Endothelial cell of umbilical vein (primary cell): Measurements from ENCODE around the gene IRF2. TPM values are rescaled to one million over a fixed set of nuclear protein-coding genes. Genes with fewer than 3 reads are reported as not detected.

ENCODE experiments used
- BruUV-seq: library from RNA; stranded (reverse); fragments of 400-500 nt; replicated peaks from 2 replicates; lab custom pipeline; 2021; lab: Mats Ljungman, UMichigan
- CTCF ChIA-PET: fragments of 300-600, 350-600 bp; sonication (Branson Sonifier 250); formaldehyde crosslinking; loops from one replicate; lab custom pipeline; 2021; ENCODE audit warnings: antibody characterized with exemption, inconsistent platforms; lab: Charles Lee
- POLR2A ChIA-PET: fragments of 300-600, 350-600 bp; sonication (Branson Sonifier 250); formaldehyde crosslinking; loops from one replicate; lab custom pipeline; 2021; ENCODE audit warnings: antibody characterized with exemption, inconsistent platforms; lab: Charles Lee
- DNase-seq: peaks from one replicate; pipeline ENCODE4 v3.0.0-alpha.2; 2011; ENCODE audit warnings: low read depth, low spot score
- FAIRE-seq: peaks from 2 replicates; lab custom pipeline; 2011; peaks lifted over from hg19 to GRCh38; lab: Jason Lieb, UNC
- H2AFZ ChIP-seq: 2 replicates; pipeline ENCODE4 v1.6.0; 2012; ENCODE audit warnings: low read depth, low read length, control low read depth, inconsistent platforms
- H3K27ac ChIP-seq: 2 replicates; pipeline ENCODE4 v1.5.1; 2011; ENCODE audit warnings: low read depth, mild to moderate bottlenecking, control low read depth, low read length, moderate library complexity; ENCODE audit not compliant: insufficient read depth
- H3K27me3 ChIP-seq, 2 experiments: 2 replicates each; pipeline versions ENCODE4 v1.6.0 to v1.6.1; 2011; ENCODE audit warnings: low read length in 2 of 2, mixed read lengths in 1 of 2; ENCODE audit not compliant: control insufficient read depth in 2 of 2, insufficient read depth in 2 of 2
- H3K36me3 ChIP-seq, 2 experiments: 2 replicates in 1 of 2; 3 replicates in 1 of 2; pipeline ENCODE4 v1.5.1; 2011; ENCODE audit warnings: low read length in 2 of 2, mild to moderate bottlenecking in 1 of 2, moderate library complexity in 1 of 2; ENCODE audit not compliant: control insufficient read depth in 2 of 2, insufficient read depth in 2 of 2; ENCODE audit errors: extremely low read depth in 1 of 2
- H3K4me1 ChIP-seq: 3 replicates; pipeline ENCODE4 v1.5.1; 2011; ENCODE audit warnings: mild to moderate bottlenecking, low read length; ENCODE audit not compliant: control insufficient read depth, insufficient read depth; ENCODE audit errors: extremely low read depth
- H3K4me2 ChIP-seq: 2 replicates; pipeline ENCODE4 v1.6.1; 2011; ENCODE audit warnings: low read length, control low read depth, mixed read lengths; ENCODE audit not compliant: insufficient read depth
- H3K4me3 ChIP-seq, 3 experiments: fragments of 200-600 bp in 1 of 3; sonication (generic), shearing (Covaris generic) in 1 of 3; replicated peaks in 1 of 3; 2 replicates each; pipeline ENCODE4 v1.5.1; 2011 to 2016; ENCODE audit warnings: control low read depth in 3 of 3, low read length in 3 of 3, mild to moderate bottlenecking in 2 of 3, inconsistent platforms in 1 of 3, low read depth in 1 of 3, moderate library complexity in 1 of 3; ENCODE audit not compliant: insufficient read depth in 1 of 3
- H3K79me2 ChIP-seq: 2 replicates; pipeline ENCODE4 v1.6.0; 2012; ENCODE audit warnings: low read length, inconsistent platforms; ENCODE audit not compliant: control insufficient read depth, insufficient read depth
- H3K9ac ChIP-seq: replicated peaks from 2 replicates; pipeline ENCODE3; 2011; ENCODE audit warnings: low read length, control low read depth; ENCODE audit not compliant: insufficient read depth; ENCODE audit errors: extremely low read depth
- H3K9me1 ChIP-seq: replicated peaks from 3 replicates; pipeline ENCODE4 v1.6.0; 2011; ENCODE audit warnings: mild to moderate bottlenecking, low read length; ENCODE audit not compliant: control insufficient read depth, insufficient read depth; ENCODE audit errors: extremely low read depth
- H3K9me3 ChIP-seq: replicated peaks from 2 replicates; pipeline ENCODE4 v1.5.1; 2012; ENCODE audit warnings: low read length, inconsistent platforms; ENCODE audit not compliant: control insufficient read depth, insufficient read depth
- H4K20me1 ChIP-seq: replicated peaks from 2 replicates; pipeline ENCODE3; 2011; ENCODE audit warnings: mild to moderate bottlenecking, low read length; ENCODE audit not compliant: control insufficient read depth, insufficient read depth; ENCODE audit errors: extremely low read depth
- CTCF ChIP-seq, 2 donors: IDR thresholded peaks; 1 replicate in 1 of 2; 2 replicates in 1 of 2; pipeline ENCODE4 v1.5.1; 2011; ENCODE audit warnings: low read length in 2 of 2, mild to moderate bottlenecking in 2 of 2, moderate library complexity in 2 of 2, control low read depth in 1 of 2, inconsistent platforms in 1 of 2, low read depth in 1 of 2; ENCODE audit not compliant: insufficient read depth in 1 of 2; ENCODE audit errors: extremely low read depth in 1 of 2
- EZH2 ChIP-seq: IDR thresholded peaks from 2 replicates; pipeline ENCODE4 v1.6.1; 2012; ENCODE audit warnings: borderline replicate concordance, low read depth, mild to moderate bottlenecking, moderate library complexity, low read length, inconsistent platforms; ENCODE audit not compliant: severe bottlenecking
- FOS ChIP-seq: IDR thresholded peaks from 2 replicates; pipeline ENCODE4 v1.6.1; 2011; ENCODE audit warnings: mild to moderate bottlenecking, low read length, moderate library complexity, borderline replicate concordance; ENCODE audit not compliant: insufficient read depth
- GATA2 ChIP-seq: IDR thresholded peaks from 2 replicates; pipeline ENCODE4 v1.7.0; 2011; ENCODE audit warnings: low read depth, mild to moderate bottlenecking, moderate library complexity, mixed read lengths, low read length; ENCODE audit not compliant: insufficient read length, insufficient read depth
- JUN ChIP-seq: IDR thresholded peaks from 2 replicates; pipeline ENCODE4 v1.6.1; 2011; ENCODE audit warnings: borderline replicate concordance, low read depth; ENCODE audit not compliant: insufficient read length, insufficient read depth
- MAX ChIP-seq: IDR thresholded peaks from 2 replicates; pipeline ENCODE4 v1.6.1; 2011; ENCODE audit not compliant: insufficient read depth, insufficient read length
- MYC ChIP-seq: IDR thresholded peaks from one replicate; pipeline ENCODE4 v1.6.1; 2011; ENCODE audit warnings: mild to moderate bottlenecking, low read depth, low read length
- POLR2A ChIP-seq: IDR thresholded peaks from 2 replicates; pipeline ENCODE4 v1.6.1; 2012; ENCODE audit warnings: low read depth, mild to moderate bottlenecking, control low read depth, low read length
- POLR2AphosphoS5 ChIP-seq: IDR thresholded peaks from 2 replicates; pipeline ENCODE4 v1.6.1; 2012; ENCODE audit warnings: low read depth, mild to moderate bottlenecking, control low read depth, low read length, moderate library complexity; ENCODE audit not compliant: insufficient read depth
- dilution Hi-C: fragments of 300-500 bp; cut with MboI; formaldehyde crosslinking; loops from one replicate; pipeline ENCODE4 v1.15.0; 2019; ENCODE audit warnings: low sequenced_read_pairs; ENCODE audit not compliant: extremely low pct_ligation_motif_present
- intact Hi-C: fragments of 100-400 bp; cut with micrococcal nuclease; formaldehyde crosslinking; loops from one replicate; pipeline ENCODE4 v1.10.0; 2022
- polyA plus RNA-seq, 4 experiments: library from polyadenylated mRNA; depleted of rRNA in 3 of 4; stranded (reverse) in 3 of 4; unstranded in 1 of 4; fragments of >200 nt; gene quantifications; 2 replicates each; pipeline versions ENCODE4 v1.2.1 to v1.2.3, GENCODE V29; 2011 to 2012; ENCODE audit warnings: missing spikeins in 1 of 4
- total RNA-seq: library from RNA; stranded (reverse); gene quantifications from 2 replicates; pipeline ENCODE4 v1.2.3, GENCODE V29; 2021

The IRF2 gene
- total and polyA plus RNA-seq, 2 donors (not counting 3 experiments of a cell fraction or from before 2014, with no cell fraction given), result 26.9 to 27.6 TPM

- H3K27me3 ChIP-seq, result no peaks in the 10 kb centered on the region
- H3K9me3 ChIP-seq, result no peaks in the 10 kb centered on the region
- FAIRE-seq, result no peak
- no peak for TF ChIP-seq MAX
- TF ChIP-seq POLR2AphosphoS5, result no peak
- TF ChIP-seq GATA2, result no peak
- TF ChIP-seq CTCF (IDR thresholded peaks at IDR 0.05; ENCODE audit: extremely low read depth in 1 of 2, insufficient read depth in 1 of 2, low read depth in 1 of 2, low read length in 2 of 2), result no peak
- TF ChIP-seq FOS, result no peak
- no peak for TF ChIP-seq EZH2
- no peak for TF ChIP-seq JUN
- TF ChIP-seq MYC, result no peak
- TF ChIP-seq POLR2A, result no peak
- no peaks in the 10 kb centered on the region for H4K20me1 ChIP-seq
- DNase-seq, result no peak
- no TSS peak for BruUV-seq
- intact Hi-C loops (no loop called here), dilution Hi-C loops (no loop called here)
- ChIA-PET POLR2A (no interaction called here), CTCF (interaction anchor here (1.2 to 1.4 kb wide), 2 partner anchors 9 to 141 kb away, joined by 3 to 5 read pairs; no protein-coding TSS in a partner anchor)
- H3K79me2 ChIP-seq, result no peaks in the 10 kb centered on the region
- H3K4me1 ChIP-seq, result no peaks in the 10 kb centered on the region
- H3K4me2 ChIP-seq, result no peak overlapping the region
- no peak overlapping the region for H3K4me3 ChIP-seq
- no peaks in the 10 kb centered on the region for H3K9me1 ChIP-seq
- H3K27ac ChIP-seq, result no peak overlapping the region
- no peak overlapping the region for H3K9ac ChIP-seq
- H3K36me3 ChIP-seq, result peaks cover 3 to 50% of the 10 kb centered on the region in 2 experiments
- H2AFZ ChIP-seq, result no peak overlapping the region
These were observed 82.0 kb downstream of the IRF2 start for GRCh38 chr4:184392316-184392715.
